ENCODE data around the gene TSPAN9.

GRCh38 chr12:3171195-3171591, 94.0 kb downstream of the TSPAN9 start:
- TF ChIP-seq, protein P1, sequence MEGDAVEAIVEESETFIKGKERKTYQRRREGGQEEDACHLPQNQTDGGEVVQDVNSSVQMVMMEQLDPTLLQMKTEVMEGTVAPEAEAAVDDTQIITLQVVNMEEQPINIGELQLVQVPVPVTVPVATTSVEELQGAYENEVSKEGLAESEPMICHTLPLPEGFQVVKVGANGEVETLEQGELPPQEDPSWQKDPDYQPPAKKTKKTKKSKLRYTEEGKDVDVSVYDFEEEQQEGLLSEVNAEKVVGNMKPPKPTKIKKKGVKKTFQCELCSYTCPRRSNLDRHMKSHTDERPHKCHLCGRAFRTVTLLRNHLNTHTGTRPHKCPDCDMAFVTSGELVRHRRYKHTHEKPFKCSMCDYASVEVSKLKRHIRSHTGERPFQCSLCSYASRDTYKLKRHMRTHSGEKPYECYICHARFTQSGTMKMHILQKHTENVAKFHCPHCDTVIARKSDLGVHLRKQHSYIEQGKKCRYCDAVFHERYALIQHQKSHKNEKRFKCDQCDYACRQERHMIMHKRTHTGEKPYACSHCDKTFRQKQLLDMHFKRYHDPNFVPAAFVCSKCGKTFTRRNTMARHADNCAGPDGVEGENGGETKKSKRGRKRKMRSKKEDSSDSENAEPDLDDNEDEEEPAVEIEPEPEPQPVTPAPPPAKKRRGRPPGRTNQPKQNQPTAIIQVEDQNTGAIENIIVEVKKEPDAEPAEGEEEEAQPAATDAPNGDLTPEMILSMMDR (IDR thresholded peaks at IDR 0.05): no peak
- no peak for TF ChIP-seq POLR2A (IDR thresholded peaks at IDR 0.05)

All from lower leg skin (tissue), 3 donors.